ENCODE measurements around the gene SIM2.

Gene SIM2

DNA sequence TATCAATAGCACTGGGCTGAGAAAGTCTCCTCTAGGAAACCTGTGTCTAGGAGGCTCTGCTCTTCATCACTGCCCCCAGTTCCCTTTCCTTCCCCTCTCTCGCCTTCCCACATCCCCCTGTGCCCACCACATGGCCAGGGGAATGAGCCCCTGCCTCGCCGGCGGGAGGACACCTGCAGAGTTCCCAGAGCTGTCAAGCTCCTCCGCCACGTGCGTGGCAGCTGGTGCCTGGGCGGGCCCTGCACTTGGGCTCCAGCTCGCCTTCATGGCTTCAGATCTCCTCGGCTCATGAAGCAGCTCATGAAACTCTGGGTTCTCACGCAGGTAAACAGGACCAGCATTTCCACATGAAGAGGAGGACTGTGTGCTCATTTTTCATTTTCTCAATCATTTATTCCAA, 62.8 kb downstream of the SIM2 start:
- H3K4me3 ChIP-seq (ENCODE audit: low read depth, low read length): no peak overlapping the region
- TF ChIP-seq CTCF (IDR thresholded peaks at IDR 0.05): no peak

DNA sequence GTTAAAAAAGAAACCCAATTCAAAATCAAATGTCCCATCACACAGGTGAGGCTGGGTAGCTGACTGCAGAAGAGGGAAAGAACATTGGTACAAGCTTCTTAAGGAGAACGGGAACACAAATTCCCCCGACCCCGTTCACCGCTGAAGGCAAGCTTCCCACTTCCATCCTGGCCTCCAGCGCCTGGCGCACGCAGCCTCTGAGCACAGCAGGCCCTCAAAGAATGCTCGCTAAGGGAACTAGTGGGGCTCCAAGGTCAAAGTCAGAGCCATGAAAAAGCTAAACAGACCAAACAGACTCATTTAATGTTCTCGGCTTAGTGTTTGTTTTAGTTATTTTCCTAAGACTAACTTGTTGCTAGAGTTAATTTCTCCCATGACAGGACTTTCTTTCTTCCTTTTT, 63.7 kb downstream of the SIM2 start:
- no peaks in the 10 kb centered on the region for H3K79me2 ChIP-seq
- H3K9ac ChIP-seq: no peak overlapping the region
- no peak overlapping the region for H3K4me2 ChIP-seq (ENCODE audit: low read length)
- no peaks in the 10 kb centered on the region for H3K36me3 ChIP-seq (ENCODE audit: control insufficient read depth, insufficient read depth, low read length)
- H3K27me3 ChIP-seq (ENCODE audit: control insufficient read depth, insufficient read depth, low read length): no peaks in the 10 kb centered on the region
- no peak overlapping the region for H3K4me3 ChIP-seq (ENCODE audit: low read depth, low read length)
- TF ChIP-seq CTCF (IDR thresholded peaks at IDR 0.05): no peak
- no peak overlapping the region for H2AFZ ChIP-seq
- no peaks in the 10 kb centered on the region for H3K9me3 ChIP-seq (ENCODE audit: control insufficient read depth, low read length)
- no peaks in the 10 kb centered on the region for H3K4me1 ChIP-seq
- H3K27ac ChIP-seq: no peak overlapping the region

More for the DNA sequence above, 62.8 kb downstream of the SIM2 start:
- no peak overlapping the region for H3K4me2 ChIP-seq (ENCODE audit: low read length)
- H3K36me3 ChIP-seq (ENCODE audit: control insufficient read depth, insufficient read depth, low read length): no peaks in the 10 kb centered on the region
- H2AFZ ChIP-seq: no peak overlapping the region
- no peaks in the 10 kb centered on the region for H3K9me3 ChIP-seq (ENCODE audit: control insufficient read depth, low read length)
- H3K4me1 ChIP-seq: no peaks in the 10 kb centered on the region
- H3K27ac ChIP-seq: no peak overlapping the region
- no peaks in the 10 kb centered on the region for H3K79me2 ChIP-seq
- H3K9ac ChIP-seq: no peak overlapping the region
- H3K27me3 ChIP-seq (ENCODE audit: control insufficient read depth, insufficient read depth, low read length): no peaks in the 10 kb centered on the region

DNA sequence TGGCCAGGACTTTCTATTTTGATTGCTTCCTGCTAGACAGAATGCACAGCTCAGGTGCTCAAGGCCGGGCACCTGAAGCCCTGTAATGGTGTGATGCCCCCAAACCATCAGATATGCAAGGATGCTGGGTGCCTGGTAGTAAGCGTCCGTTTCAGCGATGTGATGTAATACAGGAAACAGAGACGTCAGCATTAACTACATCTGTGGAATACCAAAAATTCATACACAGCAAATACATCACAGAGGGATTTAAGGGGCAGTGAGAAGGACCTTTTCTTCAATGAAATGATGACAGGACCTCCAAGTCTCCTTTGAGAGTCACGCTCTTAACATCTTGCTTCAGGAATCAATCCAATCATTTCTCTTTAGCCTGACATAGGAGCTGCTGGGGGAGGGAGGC, 64.4 kb downstream of the SIM2 start:
- H3K27me3 ChIP-seq (ENCODE audit: control insufficient read depth, insufficient read depth, low read length): no peaks in the 10 kb centered on the region
- TF ChIP-seq CTCF (IDR thresholded peaks at IDR 0.05): no peak
- H3K36me3 ChIP-seq (ENCODE audit: control insufficient read depth, insufficient read depth, low read length): no peaks in the 10 kb centered on the region
- no peaks in the 10 kb centered on the region for H3K4me1 ChIP-seq
- no peak overlapping the region for H3K4me2 ChIP-seq (ENCODE audit: low read length)
- no peak overlapping the region for H3K27ac ChIP-seq
- H3K4me3 ChIP-seq (ENCODE audit: low read depth, low read length): no peak overlapping the region
- no peak overlapping the region for H2AFZ ChIP-seq
- H3K9ac ChIP-seq: no peak overlapping the region
- no peaks in the 10 kb centered on the region for H3K79me2 ChIP-seq
- no peaks in the 10 kb centered on the region for H3K9me3 ChIP-seq (ENCODE audit: control insufficient read depth, low read length)

DNA sequence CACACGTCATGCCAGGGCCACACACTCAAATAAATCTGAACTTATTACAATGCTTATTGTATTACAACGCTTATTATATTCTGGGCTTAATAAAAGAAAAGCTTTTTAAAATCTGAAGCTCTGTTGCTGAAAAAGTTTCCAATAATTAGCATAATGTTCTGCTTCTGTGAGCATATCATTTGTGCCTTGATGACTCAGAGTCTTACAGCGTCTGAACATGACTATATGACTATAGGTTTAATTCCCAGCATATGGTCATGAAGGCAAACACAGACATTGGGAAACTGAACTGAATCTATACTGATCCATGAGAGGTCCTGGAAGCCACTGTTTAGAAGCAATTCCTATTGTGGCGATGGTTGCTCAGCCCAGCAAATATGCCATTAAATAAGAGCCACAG, 66.3 kb downstream of the SIM2 start:
- Histone ChIP-seq H3K9ac (no peak overlapping the region), H3K4me1 (no peaks in the 10 kb centered on the region), H3K4me3 (ENCODE audit: low read depth, low read length) (no peak overlapping the region), H3K4me2 (ENCODE audit: low read length) (no peak overlapping the region), H3K79me2 (no peaks in the 10 kb centered on the region), H3K9me3 (ENCODE audit: control insufficient read depth, low read length) (no peaks in the 10 kb centered on the region), H2AFZ (no peak overlapping the region), H3K36me3 (ENCODE audit: control insufficient read depth, insufficient read depth, low read length) (no peaks in the 10 kb centered on the region), H3K27ac (no peak overlapping the region), H3K27me3 (ENCODE audit: control insufficient read depth, insufficient read depth, low read length) (no peaks in the 10 kb centered on the region)
- no peak for TF ChIP-seq CTCF (IDR thresholded peaks at IDR 0.05)

GRCh38 chr21:36766511-36766910, 67.6 kb downstream of the SIM2 start:
- Histone ChIP-seq H2AFZ (no peak overlapping the region), H3K4me2 (ENCODE audit: low read length) (no peak overlapping the region), H3K27me3 (ENCODE audit: control insufficient read depth, insufficient read depth, low read length) (no peaks in the 10 kb centered on the region), H3K79me2 (no peaks in the 10 kb centered on the region), H3K27ac (no peak overlapping the region), H3K36me3 (ENCODE audit: control insufficient read depth, insufficient read depth, low read length) (no peaks in the 10 kb centered on the region), H3K9me3 (ENCODE audit: control insufficient read depth, low read length) (no peaks in the 10 kb centered on the region), H3K4me1 (no peaks in the 10 kb centered on the region), H3K4me3 (ENCODE audit: low read depth, low read length) (no peak overlapping the region), H3K9ac (no peak overlapping the region)
- no peak for TF ChIP-seq CTCF (IDR thresholded peaks at IDR 0.05)

All from parathyroid adenoma (tissue), 2 donors.